Natural killer cell (primary cell): ENCODE measurements around the gene IL1RAPL2. TPM values are rescaled to one million over a fixed set of nuclear protein-coding genes. Genes with fewer than 3 reads are reported as not detected.

ENCODE experiments used
- ATAC-seq, 3 donors: fragments of 150-1000 bp in 2 of 3; fragments of 200-7000 bp in 1 of 3; cut with Tn5 transposase; 1 replicate in 1 of 3; 2 replicates in 2 of 3; pipeline ENCODE4 v1.10.0; 2021; ENCODE audit warnings: mild to moderate bottlenecking in 2 of 3, moderate library complexity in 2 of 3
- DNase-seq, 2 donors: peaks; one replicate each; pipeline versions ENCODE4 v3.0.0 to v3.0.0-alpha.2; 2013 to 2021; ENCODE audit warnings: mixed read lengths in 1 of 2
- H3K27ac ChIP-seq: one replicate; pipeline ENCODE4 v1.5.1; 2013; ENCODE audit warnings: mild to moderate bottlenecking, low read length
- H3K27me3 ChIP-seq: one replicate; pipeline ENCODE4 v1.6.1; 2013; ENCODE audit warnings: low read length; ENCODE audit not compliant: control insufficient read depth, insufficient read depth
- H3K36me3 ChIP-seq: one replicate; pipeline ENCODE4 v1.6.1; 2013; ENCODE audit warnings: low read length; ENCODE audit not compliant: control insufficient read depth, insufficient read depth
- H3K4me1 ChIP-seq: one replicate; pipeline ENCODE4 v1.6.1; 2013; ENCODE audit warnings: low read length; ENCODE audit not compliant: control insufficient read depth, insufficient read depth
- H3K4me3 ChIP-seq: one replicate; pipeline ENCODE4 v1.5.1; 2013; ENCODE audit warnings: low read length
- H3K9me3 ChIP-seq: one replicate; pipeline ENCODE4 v1.6.1; 2013; ENCODE audit warnings: low read length; ENCODE audit not compliant: control insufficient read depth, insufficient read depth
- H3K27ac Mint-ChIP-seq, 2 donors: one replicate each; pipeline ENCODE4 v1.8.0; 2022; ENCODE audit warnings: mild to moderate bottlenecking in 2 of 2, mixed read lengths in 2 of 2, moderate library complexity in 1 of 2
- H3K27me3 Mint-ChIP-seq, 2 donors: one replicate each; pipeline ENCODE4 v1.8.0; 2022; ENCODE audit warnings: low read depth in 2 of 2, mixed read lengths in 2 of 2
- H3K36me3 Mint-ChIP-seq: one replicate; pipeline ENCODE4 v1.8.0; 2022; ENCODE audit warnings: mixed read lengths
- H3K4me1 Mint-ChIP-seq, 2 donors: one replicate each; pipeline ENCODE4 v1.8.0; 2022; ENCODE audit warnings: mixed read lengths in 2 of 2
- H3K4me3 Mint-ChIP-seq: one replicate; pipeline ENCODE4 v1.8.0; 2022; ENCODE audit warnings: mild to moderate bottlenecking, moderate library complexity, mixed read lengths
- H3K9me3 Mint-ChIP-seq, 2 donors: one replicate each; pipeline ENCODE4 v1.8.0; 2022; ENCODE audit warnings: mixed read lengths in 2 of 2
- WGBS: methylation state at CpG from one replicate; pipeline ENCODE4 v1.1.7; 2013; ENCODE audit warnings: missing lambda C conversion rate; ENCODE audit not compliant: insufficient coverage; 5-methylcytosine and 5-hydroxymethylcytosine counted together
- intact Hi-C: fragments of 100-400 bp; cut with micrococcal nuclease; formaldehyde crosslinking; loops from one replicate; pipeline ENCODE4 v1.14.2; 2022
- total RNA-seq, 4 donors: library from RNA; stranded (reverse); fragments of 120-200 nt in 1 of 4; gene quantifications; one replicate each; pipeline versions ENCODE4 v1.2.3 to v1.2.4, GENCODE V29; 2013 to 2022
- TF ChIP-seq, protein P1 (sequence below): fragments of 200-600 bp; IDR thresholded peaks from one replicate; pipeline ENCODE4 v1.8.0; 2022; ENCODE audit warnings: antibody characterized with exemption

IL1RAPL2 gene
- total RNA-seq, 3 donors from 2014 or later (not counting 1 experiment from before 2014, with no cell fraction given): not detected

DNA sequence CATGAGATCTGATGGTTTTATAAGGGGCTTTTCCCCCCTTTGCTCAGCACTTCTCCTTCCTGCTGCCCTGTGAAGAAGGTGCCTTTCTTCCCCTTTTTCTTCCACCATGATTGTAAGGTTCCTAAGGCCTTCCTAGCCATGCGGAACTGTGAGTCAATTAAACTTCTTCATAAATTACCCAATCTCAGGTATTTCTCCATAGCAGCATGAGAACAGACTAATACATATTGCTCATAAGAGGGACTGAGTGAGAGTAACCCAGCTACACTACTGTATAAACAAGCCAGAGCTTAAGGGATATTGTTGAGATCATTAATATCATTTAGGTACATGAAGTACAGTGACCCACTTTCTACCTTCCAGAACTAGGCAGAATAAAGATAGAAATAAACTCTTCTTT lies 551.6 kb downstream of the IL1RAPL2 start:
- H3K27ac ChIP-seq: no peak overlapping the region
- Mint-ChIP-seq H3K4me1 (no peaks in the 10 kb centered on the region), H3K4me3 (no peak overlapping the region), H3K27me3 (peaks cover 0 to 7% of the 10 kb centered on the region in 2 donors), H3K36me3 (no peaks in the 10 kb centered on the region), H3K27ac (no peak overlapping the region), H3K9me3 (peaks cover 0 to 2% of the 10 kb centered on the region in 2 donors)
- DNase-seq (no peak), ATAC-seq (no peak)
- no peaks in the 10 kb centered on the region for H3K9me3 ChIP-seq
- 100% methylated on average over 1 of the region's 1 CpG for WGBS
- no peaks in the 10 kb centered on the region for H3K4me1 ChIP-seq
- H3K27me3 ChIP-seq: no peaks in the 10 kb centered on the region
- intact Hi-C loops: no loop called here
- no peak overlapping the region for H3K4me3 ChIP-seq
- TF ChIP-seq, protein P1, sequence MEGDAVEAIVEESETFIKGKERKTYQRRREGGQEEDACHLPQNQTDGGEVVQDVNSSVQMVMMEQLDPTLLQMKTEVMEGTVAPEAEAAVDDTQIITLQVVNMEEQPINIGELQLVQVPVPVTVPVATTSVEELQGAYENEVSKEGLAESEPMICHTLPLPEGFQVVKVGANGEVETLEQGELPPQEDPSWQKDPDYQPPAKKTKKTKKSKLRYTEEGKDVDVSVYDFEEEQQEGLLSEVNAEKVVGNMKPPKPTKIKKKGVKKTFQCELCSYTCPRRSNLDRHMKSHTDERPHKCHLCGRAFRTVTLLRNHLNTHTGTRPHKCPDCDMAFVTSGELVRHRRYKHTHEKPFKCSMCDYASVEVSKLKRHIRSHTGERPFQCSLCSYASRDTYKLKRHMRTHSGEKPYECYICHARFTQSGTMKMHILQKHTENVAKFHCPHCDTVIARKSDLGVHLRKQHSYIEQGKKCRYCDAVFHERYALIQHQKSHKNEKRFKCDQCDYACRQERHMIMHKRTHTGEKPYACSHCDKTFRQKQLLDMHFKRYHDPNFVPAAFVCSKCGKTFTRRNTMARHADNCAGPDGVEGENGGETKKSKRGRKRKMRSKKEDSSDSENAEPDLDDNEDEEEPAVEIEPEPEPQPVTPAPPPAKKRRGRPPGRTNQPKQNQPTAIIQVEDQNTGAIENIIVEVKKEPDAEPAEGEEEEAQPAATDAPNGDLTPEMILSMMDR: no peak
- no peaks in the 10 kb centered on the region for H3K36me3 ChIP-seq

DNA sequence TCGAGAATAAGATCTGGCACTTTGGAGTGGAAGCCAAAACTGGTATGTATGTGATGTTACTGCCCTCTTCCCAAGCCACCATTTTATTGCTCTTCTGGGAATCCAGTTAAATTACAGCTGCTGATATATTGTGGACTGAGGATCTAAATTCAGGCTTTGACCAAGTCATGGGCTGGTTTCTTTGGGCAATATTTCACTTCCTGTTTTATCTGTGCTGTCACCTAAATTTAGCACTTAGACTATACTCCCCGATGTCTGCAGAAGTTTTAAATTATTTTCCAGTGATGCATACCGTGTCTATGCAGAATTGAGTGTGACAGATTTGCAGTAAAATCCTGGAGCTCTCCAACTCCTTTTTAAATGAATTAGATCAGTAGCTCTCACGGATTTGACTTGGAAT lies 554.5 kb downstream of the IL1RAPL2 start:
- Mint-ChIP-seq H3K27me3 (peaks cover 0 to 7% of the 10 kb centered on the region in 2 donors), H3K4me1 (no peaks in the 10 kb centered on the region)

DNA sequence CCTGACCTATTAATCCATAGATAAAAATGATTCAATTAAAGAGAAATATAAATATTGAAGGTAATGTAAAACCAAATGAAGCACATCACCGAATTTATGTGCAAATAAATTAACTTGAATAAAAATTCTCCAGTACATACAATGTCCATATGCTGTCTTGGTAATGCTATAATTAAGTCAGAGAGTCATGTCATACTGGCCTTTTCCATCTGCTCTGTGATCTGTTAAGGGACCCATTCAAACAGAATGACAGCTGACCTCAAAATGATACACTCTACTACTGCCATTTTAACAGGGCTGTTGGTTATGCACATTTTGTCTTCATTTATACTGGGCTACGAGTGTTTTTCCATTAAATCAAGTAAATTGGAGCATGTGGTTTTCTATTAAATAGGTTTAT lies 555.2 kb downstream of the IL1RAPL2 start:
- ATAC-seq (no peak), DNase-seq (no peak)
- Histone ChIP-seq H3K4me1 (no peaks in the 10 kb centered on the region), H3K27me3 (no peaks in the 10 kb centered on the region), H3K36me3 (no peaks in the 10 kb centered on the region), H3K4me3 (no peak overlapping the region), H3K27ac (no peak overlapping the region), H3K9me3 (no peaks in the 10 kb centered on the region)
- peaks cover 0 to 2% of the 10 kb centered on the region in 2 donors for H3K9me3 Mint-ChIP-seq
- H3K4me1 Mint-ChIP-seq: no peaks in the 10 kb centered on the region
- no CpG with 5 or more reads among the region's 2 CpGs for WGBS
- peaks cover 0 to 7% of the 10 kb centered on the region in 2 donors for H3K27me3 Mint-ChIP-seq
- TF ChIP-seq, protein P1: no peak
- H3K27ac Mint-ChIP-seq: no peak overlapping the region
- intact Hi-C loops: no loop called here
- H3K36me3 Mint-ChIP-seq: no peaks in the 10 kb centered on the region
- no peak overlapping the region for H3K4me3 Mint-ChIP-seq

More for the DNA sequence above, 554.5 kb downstream of the IL1RAPL2 start:
- Histone ChIP-seq H3K27ac (no peak overlapping the region), H3K4me3 (no peak overlapping the region), H3K36me3 (no peaks in the 10 kb centered on the region), H3K9me3 (no peaks in the 10 kb centered on the region), H3K4me1 (no peaks in the 10 kb centered on the region), H3K27me3 (no peaks in the 10 kb centered on the region)
- WGBS: 46% methylated on average over 3 of the region's 4 CpGs
- no peak overlapping the region for H3K27ac Mint-ChIP-seq
- no peak overlapping the region for H3K4me3 Mint-ChIP-seq
- TF ChIP-seq, protein P1: no peak
- H3K36me3 Mint-ChIP-seq: no peaks in the 10 kb centered on the region
- intact Hi-C loops: no loop called here
- H3K9me3 Mint-ChIP-seq: peaks cover 0 to 2% of the 10 kb centered on the region in 2 donors
- ATAC-seq (no peak), DNase-seq (no peak)

DNA sequence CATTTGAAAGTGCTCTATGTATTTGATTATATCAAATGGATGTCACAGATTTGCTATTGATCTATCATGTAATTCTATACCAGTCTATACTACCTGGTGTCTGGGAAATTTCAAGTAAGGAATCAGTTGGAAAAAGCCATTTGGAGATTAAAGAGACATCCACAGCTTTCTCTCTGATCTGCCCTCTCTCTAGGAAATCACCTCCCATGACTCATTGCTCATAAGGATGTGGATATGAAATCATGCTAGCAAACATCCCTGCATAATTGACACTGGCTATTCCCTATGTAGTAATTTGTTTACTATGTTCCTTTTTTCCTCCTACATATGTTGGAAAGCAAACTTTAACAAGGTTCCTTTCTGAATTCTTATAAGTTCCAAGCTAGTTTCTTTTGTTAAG lies 560.2 kb downstream of the IL1RAPL2 start:
- DNase-seq (no peak), ATAC-seq (no peak)
- Mint-ChIP-seq H3K4me1 (no peaks in the 10 kb centered on the region), H3K27ac (no peak overlapping the region), H3K36me3 (no peaks in the 10 kb centered on the region), H3K4me3 (no peak overlapping the region), H3K9me3 (no peaks in the 10 kb centered on the region), H3K27me3 (peaks cover 0 to 9% of the 10 kb centered on the region in 2 donors)
- Histone ChIP-seq H3K36me3 (no peaks in the 10 kb centered on the region), H3K27ac (no peak overlapping the region), H3K9me3 (no peaks in the 10 kb centered on the region), H3K4me3 (no peak overlapping the region), H3K4me1 (no peaks in the 10 kb centered on the region), H3K27me3 (no peaks in the 10 kb centered on the region)
- TF ChIP-seq, protein P1: no peak
- intact Hi-C loops: no loop called here
